Stimulated activated naive CD4-positive, alpha-beta T cell (primary cell): ENCODE data around the gene EDRF1.
"Not testable (repeated sequence)": the region's sequence is repeated elsewhere in the genome, so short reads cannot be mapped to it uniquely, and the experiment has no call there.

ENCODE experiments used
- DNase-seq, 6 experiments: peaks; one replicate each; lab custom pipeline; 2025; lab: John Stamatoyannopoulos, UW

Gene EDRF1

DNA sequence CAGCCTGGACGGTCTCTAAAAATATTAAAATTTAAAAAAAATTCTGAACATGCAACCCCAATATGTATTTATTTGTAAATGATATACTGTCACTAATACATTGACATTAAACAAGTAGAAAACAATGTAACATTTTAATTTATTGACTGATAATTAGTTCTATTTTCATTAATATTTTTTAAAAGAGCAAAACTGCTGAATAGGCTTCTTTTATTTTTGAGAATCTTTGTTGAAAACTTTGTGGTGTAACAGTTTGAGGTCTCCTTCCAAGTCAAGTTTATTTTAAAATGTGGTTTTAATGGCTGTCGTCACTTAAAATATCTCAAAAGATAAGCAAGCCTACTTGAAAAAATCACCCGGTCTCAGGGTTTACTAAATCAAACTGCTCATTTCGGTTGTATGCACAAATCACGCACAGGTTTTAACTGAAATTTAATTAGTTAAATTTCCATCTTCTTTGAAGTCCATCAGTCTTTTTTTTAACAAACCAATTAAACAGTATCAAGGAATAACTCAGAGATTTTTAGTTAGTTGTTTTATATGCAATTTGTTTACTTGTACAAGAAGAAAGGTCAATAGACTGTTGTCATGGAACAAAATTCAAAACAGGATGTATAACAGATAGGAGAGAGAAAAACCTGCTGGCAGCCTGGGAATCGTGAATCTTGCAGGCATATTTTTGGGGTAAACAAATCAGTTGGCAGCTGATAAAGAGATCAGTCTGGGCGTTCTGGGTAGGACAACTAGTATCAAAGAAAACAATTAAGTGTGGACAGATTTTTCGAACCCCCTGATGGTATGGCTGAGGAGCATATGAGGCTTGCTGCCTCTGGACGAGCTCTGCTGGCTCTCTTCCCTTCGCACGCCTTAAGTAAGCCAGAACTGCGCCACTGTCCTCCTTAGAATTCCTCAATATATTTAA, 9.7 kb upstream of the EDRF1 start:
- no peak for DNase-seq

DNA sequence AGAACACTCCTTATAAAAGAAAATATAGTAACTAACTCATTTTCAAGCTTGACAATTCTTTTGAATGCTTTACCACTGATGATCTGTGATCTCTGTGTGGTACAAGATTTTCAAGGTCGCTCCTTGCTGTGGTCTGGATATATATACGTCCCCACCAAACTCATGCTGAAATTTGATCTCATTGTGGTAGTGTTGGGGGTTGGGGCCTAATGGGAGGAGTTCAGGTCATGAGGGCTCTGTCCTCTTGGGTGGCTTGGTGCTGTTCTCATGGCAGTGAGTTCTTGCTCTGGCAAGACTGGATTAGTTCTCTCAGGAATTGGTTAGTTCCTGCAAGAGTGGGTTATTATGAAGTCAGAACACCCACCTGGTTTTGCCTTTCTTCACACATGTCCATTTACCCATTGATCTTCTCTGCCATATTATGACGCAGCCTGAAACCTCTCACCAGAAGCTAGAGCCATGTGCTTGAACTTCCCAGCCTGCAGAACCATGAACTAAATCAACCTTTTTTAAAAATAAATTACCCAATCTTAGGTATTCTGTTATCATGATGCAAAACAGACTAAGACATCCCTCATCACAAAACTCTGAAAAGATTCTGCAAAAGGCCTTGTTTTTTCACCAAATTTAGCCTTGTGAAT, 8.3 kb upstream of the EDRF1 start:
- DNase-seq = no peak

DNA sequence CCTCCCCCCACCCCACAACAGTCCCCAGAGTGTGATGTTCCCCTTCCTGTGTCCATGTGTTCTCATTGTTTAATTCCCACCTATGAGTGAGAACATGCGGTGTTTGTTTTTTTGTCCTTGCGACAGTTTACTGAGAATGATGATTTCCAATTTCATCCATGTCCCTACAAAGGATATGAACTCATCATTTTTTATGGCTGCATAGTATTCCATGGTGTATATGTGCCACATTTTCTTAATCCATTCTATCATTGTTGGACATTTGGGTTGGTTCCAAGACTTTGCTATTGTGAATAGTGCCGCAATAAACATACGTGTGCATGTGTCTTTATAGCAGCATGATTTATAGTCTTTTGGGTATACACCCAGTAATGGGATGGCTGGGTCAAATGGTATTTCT, 4.8 kb upstream of the EDRF1 start:
- not testable (repeated sequence) for DNase-seq

GRCh38 chr10:125720002-125720382, 483 bp downstream of the EDRF1 start:
- no peak for DNase-seq

DNA sequence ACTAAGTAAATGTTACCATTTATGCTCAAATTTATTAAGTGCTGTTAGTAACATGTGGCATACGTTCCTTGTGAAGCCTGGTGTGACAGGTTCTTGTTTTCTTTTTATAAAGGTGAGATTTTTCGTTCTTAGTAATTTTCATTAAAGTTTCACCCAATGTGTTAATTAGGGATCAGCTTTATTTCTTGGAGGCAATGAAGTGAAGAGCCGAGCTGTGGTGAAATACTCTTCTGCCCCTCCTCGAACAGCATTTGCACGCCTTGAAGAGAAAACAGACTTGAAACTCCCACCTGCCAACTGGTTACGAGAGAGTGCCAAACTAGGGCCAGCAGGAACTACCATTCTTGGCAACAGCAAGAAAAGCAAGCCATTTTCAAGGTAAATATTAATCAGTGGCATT, 1.5 kb downstream of the EDRF1 start:
- no peak for DNase-seq

- no peak for DNase-seq
These were observed 3.3 kb downstream of the EDRF1 start for GRCh38 chr10:125722811-125723210.

- no peak for DNase-seq
These were observed 7.4 kb downstream of the EDRF1 start for GRCh38 chr10:125726914-125727313.

DNA sequence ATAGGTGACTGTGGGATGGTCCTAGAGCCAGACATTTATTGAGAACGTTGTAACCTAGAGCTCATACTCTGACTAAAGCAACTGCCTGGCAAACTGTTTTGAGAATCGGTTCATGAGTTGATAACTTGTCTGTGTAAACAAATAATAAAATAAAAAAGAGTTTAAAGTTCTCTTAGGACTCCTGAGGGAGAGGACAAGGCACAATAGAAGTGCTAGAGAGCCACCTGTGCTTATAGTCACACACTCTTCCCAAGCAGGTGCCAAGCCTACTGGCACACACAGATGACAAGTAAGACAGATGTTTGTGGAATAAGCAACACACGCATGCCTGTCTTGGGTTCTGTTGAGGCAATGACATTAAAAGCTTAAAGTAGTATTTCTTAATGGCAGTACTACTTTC, 7.9 kb downstream of the EDRF1 start:
- DNase-seq = no peak

- no peak for DNase-seq
These were observed 14.6 kb downstream of the EDRF1 start for GRCh38 chr10:125734148-125734547.

DNA sequence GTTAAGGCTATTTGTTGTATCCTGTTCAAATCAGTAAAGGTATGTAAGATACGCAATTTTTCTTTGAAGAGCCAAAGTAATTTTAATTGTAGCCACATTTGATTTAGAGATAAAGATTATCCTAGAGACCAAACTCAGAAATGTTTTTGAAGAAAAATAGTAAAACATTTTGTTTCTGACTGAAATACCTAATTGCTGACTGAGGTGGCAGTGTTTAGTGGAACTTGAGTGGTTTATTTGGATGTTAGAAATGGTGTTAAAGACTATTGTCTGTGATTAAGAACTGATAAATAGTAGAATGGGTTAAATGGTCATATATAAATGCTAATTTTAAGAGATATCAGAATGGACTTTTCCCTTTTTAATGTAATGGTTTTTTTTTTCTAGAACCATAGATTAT, 15.3 kb downstream of the EDRF1 start:
- no peak for DNase-seq

DNA sequence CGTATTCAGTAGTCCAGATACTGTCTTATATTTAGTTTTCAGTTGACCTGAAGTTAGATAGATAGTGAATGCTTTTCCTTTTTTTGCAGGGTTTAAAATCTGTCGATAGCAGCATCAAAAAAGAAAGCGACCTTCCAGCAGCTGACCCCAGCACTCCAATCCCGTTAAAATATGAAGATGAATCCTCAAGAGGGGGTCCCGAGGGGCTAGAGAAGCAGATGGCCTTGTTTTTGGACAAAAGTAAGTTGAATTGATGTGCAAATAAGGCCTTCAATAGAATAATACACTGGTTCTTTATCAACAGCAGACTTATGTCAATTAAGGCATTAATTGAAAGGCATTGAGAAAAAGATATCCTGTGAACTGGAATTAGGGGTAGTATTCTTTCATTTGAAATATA, 18.7 kb downstream of the EDRF1 start:
- DNase-seq = no peak

DNA sequence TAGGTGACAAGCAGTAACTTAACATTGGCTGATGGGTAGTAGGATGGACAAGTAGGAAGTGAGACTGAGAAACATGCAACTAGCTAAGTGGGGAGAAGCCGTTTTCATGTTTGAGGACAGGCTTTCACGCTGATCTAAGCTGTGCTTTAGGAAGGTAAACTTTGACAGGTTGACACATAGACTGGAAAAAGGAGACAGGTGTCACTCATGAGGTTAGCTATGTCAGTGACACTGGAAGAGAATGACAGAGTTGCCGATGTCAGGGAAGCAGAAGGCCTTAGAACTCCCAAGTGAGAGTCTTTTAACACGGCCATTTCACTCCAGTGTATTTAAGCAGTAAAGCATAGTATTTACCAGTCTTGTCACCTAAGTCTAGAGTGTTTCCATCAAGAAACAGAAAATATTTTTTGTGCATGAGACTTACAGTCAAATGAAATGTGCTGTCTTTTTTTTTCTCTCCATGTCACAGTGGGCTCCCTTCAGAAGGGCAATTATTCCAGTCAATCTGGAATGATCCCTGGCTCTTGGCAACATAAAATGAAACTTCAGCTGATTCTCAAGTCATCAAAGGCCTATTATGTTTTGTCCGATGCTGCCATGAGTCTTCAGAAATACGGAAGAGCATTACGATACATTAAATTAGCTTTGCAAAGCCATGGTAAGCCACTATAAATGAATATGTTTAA, 20.6 kb downstream of the EDRF1 start:
- no peak for DNase-seq

- DNase-seq = no peak
These were observed 23.0 kb downstream of the EDRF1 start for GRCh38 chr10:125742465-125742864.

- DNase-seq = no peak
These were observed 25.4 kb downstream of the EDRF1 start for GRCh38 chr10:125744909-125745308.

GRCh38 chr10:125747417-125747816, 27.9 kb downstream of the EDRF1 start:
- DNase-seq = no peak

DNA sequence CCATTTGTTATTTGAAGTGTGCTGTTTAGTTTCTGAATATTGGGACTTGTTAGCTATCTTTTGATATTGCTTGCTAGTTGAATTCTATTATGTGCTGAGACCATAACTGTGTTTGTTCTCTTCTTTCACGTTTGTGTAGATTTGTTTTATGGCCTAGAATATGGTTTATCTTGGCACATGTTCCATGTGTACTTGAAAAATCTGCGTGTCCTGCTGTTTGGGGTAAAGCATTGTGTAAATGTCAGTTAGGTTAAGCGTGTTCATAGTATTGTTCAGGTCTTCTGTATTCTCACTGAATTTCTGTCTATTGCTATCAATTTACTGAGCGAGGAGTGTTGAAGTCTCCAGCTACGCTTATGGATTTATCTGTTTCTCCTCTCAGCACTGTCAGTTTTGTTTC, 36.7 kb downstream of the EDRF1 start:
- DNase-seq = no peak

DNA sequence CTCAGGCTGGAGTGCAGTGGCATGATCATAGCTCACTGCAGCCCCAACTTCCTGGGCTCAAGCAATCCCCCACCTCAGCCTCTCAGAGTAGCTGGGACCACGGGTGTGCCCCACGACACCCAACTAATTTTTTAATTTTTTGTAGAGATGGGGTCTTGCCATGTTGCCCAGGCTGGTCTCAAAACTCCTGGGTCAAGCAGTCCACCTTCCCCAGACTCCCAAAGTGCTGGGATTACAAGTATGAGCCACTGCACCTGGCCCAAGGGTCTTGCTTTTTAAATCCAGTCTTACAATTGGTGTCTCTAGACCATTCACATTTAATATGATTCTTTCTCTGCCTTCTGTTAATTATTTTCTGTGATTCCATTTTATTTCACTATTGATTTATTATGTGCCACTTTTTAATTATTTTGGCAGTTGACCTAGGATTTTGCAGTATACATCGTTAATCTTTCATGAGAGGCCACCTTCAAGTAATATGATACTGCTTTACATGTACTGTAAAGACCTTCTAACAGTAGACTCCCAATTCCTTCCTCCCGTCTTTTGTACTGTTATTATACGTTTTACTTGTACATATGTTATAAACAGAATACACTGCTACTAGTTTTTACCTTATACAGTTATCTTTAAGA, 37.5 kb downstream of the EDRF1 start:
- DNase-seq = no peak

GRCh38 chr10:125757742-125758141, 38.2 kb downstream of the EDRF1 start:
- DNase-seq = no peak

DNA sequence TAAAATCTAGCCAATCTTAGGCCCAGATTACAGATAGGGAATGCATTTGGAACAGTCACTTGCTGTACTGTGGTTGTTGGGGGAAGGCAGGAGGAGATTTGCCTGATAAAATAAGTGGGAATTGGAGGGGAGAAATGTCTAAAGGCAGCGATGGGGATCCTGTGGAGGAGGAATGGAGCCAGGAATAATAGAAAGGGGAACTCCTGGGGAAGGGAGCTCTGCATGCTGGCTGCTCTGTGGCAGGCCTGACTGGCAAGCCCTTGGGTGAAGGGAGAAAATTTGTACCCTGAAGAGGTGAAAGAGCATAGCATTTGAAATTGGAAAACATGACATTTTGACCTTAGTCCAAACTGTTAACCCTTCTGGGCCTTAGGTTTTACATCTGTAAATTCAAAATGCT, 42.5 kb downstream of the EDRF1 start:
- no peak for DNase-seq

DNA sequence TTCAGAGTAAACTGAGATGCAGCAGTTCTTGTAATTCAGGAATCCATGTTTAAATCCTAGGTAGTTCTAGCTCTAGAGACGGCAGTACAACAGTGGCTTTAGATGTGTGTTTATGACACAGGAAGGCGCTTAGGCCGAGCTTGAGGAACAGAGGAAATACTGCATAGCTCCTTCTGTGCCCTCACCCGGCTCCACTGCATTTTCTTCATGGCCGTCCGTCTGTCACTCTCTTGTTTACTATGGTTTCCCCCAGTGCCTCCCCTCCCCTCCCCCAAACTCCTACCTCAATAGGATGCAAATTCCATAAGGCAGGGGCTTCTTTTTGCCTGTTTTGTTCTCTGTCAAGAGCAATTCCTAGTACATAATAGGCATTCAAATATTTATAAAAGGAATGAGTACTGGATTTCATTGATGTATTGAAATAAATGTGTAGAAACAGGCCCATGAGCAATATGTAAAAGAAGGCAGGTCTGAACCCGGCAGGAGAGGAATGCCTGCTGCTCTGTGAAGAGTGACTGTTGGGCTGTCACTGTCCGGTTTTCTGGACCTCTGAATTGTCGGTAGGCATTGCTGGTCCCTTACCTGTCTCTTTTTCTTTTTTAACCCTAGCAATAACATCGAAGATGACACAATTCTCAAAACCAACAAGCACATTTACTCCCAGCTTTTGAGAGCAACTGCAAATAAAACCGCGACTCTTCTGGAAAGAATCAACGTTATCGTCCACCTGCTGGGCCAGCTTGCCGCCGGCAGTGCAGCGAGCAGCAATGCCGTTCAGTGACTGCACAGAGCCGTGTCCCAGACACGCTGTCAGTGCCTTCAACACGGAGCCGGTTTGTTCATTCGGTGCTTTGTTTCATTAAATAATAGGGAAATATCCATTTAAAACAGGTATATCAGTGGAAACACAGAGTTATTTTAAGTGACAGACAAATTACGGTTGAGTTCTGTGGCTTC, 43.5 kb downstream of the EDRF1 start:
- no peak for DNase-seq

- DNase-seq = no peak
These were observed 46.3 kb downstream of the EDRF1 start for GRCh38 chr10:125765835-125766234.
